Mucosa of descending colon (tissue), 3 donors: ENCODE data around the gene SLC2A4. TPM values are rescaled to one million over a fixed set of nuclear protein-coding genes. Genes with fewer than 3 reads are reported as not detected.

ENCODE experiments used
- ATAC-seq: fragments of 200-7000 bp; cut with Tn5 transposase; one replicate; pipeline ENCODE4 v1.9.1; 2020; ENCODE audit warnings: mild to moderate bottlenecking, moderate library complexity
- DNase-seq, 3 donors: peaks; one replicate each; pipeline ENCODE4 v3.0.0-alpha.2; 2020
- H3K36me3 ChIP-seq: fragments of 200-600 bp; one replicate; pipeline ENCODE4 v1.8.0; 2021; ENCODE audit warnings: low read depth, mild to moderate bottlenecking
- H3K4me1 ChIP-seq: fragments of 200-600 bp; one replicate; pipeline ENCODE4 v1.8.0; 2021; ENCODE audit warnings: low read depth, mild to moderate bottlenecking
- H3K4me3 ChIP-seq: fragments of 200-600 bp; one replicate; pipeline ENCODE4 v1.8.0; 2021; ENCODE audit warnings: mild to moderate bottlenecking
- H3K9me3 ChIP-seq: fragments of 200-600 bp; one replicate; pipeline ENCODE4 v1.8.0; 2021; ENCODE audit warnings: mild to moderate bottlenecking
- intact Hi-C, 2 donors: fragments of 100-400 bp; cut with DNase I in 1 of 2; cut with micrococcal nuclease in 1 of 2; formaldehyde crosslinking; loops; one replicate each; pipeline versions ENCODE4 v1.11.0 to v1.11.1; 2022; cut with DNase I, micrococcal nuclease
- total RNA-seq, 3 donors: library from RNA; stranded (reverse); fragmentation: NEBNext Ultra II Directional in 2 of 3; extraction: Animal tissue kit (Norgen Biotek cat#: 25700) in 2 of 3; gene quantifications; one replicate each; pipeline versions ENCODE4 v1.2.1 to v1.2.4, GENCODE V29; 2021 to 2023
- TF ChIP-seq, protein P1 (sequence below): fragments of 200-600 bp; IDR thresholded peaks from one replicate; pipeline ENCODE4 v1.8.0; 2022; ENCODE audit warnings: antibody characterized with exemption, mild to moderate bottlenecking
- donor health status: DM: no; HTN: no; CAD: no; lungs with moderate emphysema.
- donor health status: DM: no; HTN: no; CAD: no.
- donor health status: DM: no; HTN: yes; CAD: no.

The SLC2A4 gene
- total RNA-seq, 3 donors from 2014 or later = 5.3 to 78.2 (median 6.1) TPM

DNA sequence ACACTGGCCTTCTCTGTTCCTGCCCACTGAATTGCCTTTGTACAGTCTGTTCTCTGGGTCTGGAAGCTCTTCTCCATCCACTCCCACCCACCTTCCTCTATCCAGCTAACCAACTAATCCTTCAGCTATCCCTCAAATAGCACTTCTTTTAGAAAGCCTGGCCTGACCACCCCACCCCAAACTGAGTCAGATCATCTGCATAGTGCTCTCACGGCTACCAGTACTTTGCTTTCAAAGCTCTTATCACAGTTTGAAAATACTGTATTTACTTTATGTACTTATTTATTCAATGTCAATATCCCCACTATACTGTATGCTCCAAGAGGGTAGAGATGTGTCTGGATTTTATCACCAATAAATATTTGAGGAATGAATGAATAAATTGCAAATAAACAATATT is 14.7 kb upstream of the SLC2A4 start:
- DNase-seq = no peak
- no peaks in the 10 kb centered on the region for H3K36me3 ChIP-seq
- H3K4me3 ChIP-seq = no peak overlapping the region
- intact Hi-C loops = no loop called here
- H3K4me1 ChIP-seq = peaks cover 18% of the 10 kb centered on the region
- ATAC-seq = no peak
- TF ChIP-seq, protein P1, sequence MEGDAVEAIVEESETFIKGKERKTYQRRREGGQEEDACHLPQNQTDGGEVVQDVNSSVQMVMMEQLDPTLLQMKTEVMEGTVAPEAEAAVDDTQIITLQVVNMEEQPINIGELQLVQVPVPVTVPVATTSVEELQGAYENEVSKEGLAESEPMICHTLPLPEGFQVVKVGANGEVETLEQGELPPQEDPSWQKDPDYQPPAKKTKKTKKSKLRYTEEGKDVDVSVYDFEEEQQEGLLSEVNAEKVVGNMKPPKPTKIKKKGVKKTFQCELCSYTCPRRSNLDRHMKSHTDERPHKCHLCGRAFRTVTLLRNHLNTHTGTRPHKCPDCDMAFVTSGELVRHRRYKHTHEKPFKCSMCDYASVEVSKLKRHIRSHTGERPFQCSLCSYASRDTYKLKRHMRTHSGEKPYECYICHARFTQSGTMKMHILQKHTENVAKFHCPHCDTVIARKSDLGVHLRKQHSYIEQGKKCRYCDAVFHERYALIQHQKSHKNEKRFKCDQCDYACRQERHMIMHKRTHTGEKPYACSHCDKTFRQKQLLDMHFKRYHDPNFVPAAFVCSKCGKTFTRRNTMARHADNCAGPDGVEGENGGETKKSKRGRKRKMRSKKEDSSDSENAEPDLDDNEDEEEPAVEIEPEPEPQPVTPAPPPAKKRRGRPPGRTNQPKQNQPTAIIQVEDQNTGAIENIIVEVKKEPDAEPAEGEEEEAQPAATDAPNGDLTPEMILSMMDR = no peak
- H3K9me3 ChIP-seq = no peaks in the 10 kb centered on the region

DNA sequence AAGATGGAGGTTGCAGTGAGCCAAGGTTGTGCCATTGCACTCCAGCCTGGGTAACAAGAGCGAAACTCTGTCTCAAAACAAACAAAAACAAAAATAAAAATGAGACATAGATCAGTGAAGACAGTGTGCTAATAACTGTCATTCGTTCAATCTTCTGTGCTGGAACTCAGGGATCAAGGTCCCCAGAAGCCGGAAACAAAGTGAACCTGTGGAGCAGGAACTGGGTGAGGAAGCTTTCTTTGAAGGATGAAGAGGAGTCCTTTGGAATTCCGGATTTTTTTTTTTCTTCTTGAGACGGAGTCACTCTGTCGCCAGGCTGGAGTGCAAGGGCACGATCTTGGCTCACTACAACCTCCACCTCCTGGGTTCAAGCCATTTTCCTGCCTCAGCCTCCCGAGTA is 2.1 kb upstream of the SLC2A4 start:
- DNase-seq = peak in 1 of 3 donors; percentile 65
- Histone ChIP-seq H3K36me3 (no peaks in the 10 kb centered on the region), H3K4me3 (no peak overlapping the region), H3K4me1 (peaks cover 27% of the 10 kb centered on the region), H3K9me3 (no peaks in the 10 kb centered on the region)
- intact Hi-C loops = loop anchor here in 1 of 2 donors (10.0 kb wide), 1 partner anchor 65 kb away; no protein-coding TSS in a partner anchor
- ATAC-seq = peak; percentile 41
- TF ChIP-seq, protein P1 = no peak

DNA sequence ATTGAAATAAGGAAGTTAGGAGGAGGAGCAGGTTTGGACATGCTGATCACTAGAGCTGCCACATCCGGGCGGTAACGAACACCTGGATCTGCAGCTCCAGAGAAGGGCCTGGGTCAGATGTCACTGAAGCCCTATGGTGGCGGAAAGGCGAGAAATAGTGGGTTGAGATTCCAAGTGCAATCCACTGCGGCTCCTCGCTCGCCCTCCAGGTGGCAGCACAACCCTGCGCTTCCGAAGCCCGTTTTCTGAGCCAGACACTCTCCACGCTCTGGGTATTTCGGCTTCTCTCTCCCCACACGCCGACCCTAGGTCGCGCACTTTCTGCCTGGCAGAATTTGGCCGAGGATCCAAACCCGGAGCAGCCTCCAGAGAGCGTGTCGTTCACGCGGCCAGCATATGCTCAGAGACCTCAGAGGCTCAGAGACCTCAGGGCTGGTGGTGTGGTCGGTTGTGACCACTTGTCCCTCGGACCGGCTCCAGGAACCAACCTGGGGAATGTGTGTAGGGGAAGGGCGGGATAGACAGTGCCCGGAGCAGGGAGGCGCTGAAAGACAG is 922 bp upstream of the SLC2A4 start:
- TF ChIP-seq, protein P1 = peak; percentile 90
- Histone ChIP-seq H3K4me3 (peak overlapping the region; percentile 9), H3K4me1 (peaks cover 27% of the 10 kb centered on the region), H3K36me3 (no peaks in the 10 kb centered on the region), H3K9me3 (no peaks in the 10 kb centered on the region)
- intact Hi-C loops = no loop called here
- DNase-seq (peak; percentile 86 to 93 (median 88)), ATAC-seq (peak; percentile 83)

DNA sequence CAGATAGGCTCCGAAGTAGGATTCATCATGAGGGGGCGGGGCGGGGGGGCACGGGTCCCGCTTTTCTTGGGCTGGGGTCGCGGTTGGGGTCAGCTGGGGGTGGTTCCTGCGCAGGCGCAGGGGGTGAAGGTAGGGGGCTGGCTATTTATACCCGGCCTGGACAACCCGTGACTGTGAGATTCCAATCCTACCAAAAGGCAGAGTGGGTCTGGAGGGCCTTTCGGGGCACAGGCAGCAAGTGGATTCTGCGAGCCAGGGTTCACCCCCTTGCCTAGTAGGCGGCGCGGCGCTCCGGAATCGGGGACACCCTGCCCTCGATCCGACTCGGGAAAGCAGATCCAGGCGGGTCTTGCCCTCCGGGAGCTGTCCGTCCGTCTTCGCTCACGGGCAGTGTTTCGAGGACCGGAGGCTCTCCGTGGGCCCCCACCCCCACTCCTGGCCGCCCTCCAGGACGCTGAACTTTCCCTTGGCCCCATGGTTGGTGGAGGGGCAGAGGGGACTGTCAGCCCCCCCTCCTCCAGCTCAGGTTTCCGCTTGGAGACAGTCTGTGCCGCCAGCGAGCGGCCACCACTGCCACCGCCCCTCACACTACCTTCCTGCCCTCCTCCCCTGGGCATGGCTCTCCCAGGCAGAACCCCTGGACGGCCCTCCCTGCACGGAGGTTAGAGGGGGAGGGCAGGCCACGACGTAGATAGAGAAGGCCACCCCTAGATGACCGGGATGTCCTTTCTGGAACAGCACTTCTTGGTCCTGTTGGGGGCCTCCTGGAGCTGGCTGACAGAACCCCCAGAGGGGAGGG is 634 bp downstream of the SLC2A4 start:
- Histone ChIP-seq H3K36me3 (no peaks in the 10 kb centered on the region), H3K4me1 (peaks cover 27% of the 10 kb centered on the region), H3K9me3 (no peaks in the 10 kb centered on the region), H3K4me3 (no peak overlapping the region)
- DNase-seq = peak; percentile 54 to 71 (median 64)
- TF ChIP-seq, protein P1 = no peak
- no peak for ATAC-seq
- intact Hi-C loops = no loop called here

DNA sequence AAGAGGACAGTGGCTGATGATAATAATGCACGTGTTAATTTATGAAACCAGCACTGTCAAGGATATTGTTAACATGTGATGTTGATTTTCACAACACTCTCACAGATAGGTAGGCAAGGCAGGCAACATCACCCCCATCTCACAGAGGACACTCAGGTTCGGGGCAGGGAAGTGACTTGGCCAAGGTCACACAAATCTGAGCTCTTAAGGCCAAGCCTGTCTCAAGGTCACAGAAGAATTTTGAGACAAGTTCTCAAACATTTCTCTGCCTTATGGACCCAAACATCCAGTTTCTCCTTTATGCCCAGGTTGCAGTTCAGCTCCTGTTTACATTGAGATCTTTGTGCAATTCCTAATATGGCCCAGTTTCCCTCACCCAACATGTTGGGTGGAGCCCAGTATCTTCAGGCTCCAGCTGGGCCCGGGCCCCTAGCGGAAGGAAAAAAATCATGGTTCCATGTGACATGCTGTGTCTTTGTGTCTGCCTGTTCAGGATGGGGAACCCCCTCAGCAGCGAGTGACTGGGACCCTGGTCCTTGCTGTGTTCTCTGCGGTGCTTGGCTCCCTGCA is 1.3 kb downstream of the SLC2A4 start:
- intact Hi-C loops = no loop called here
- Histone ChIP-seq H3K9me3 (no peaks in the 10 kb centered on the region), H3K4me1 (peaks cover 27% of the 10 kb centered on the region), H3K4me3 (no peak overlapping the region), H3K36me3 (no peaks in the 10 kb centered on the region)
- TF ChIP-seq, protein P1 = no peak
- ATAC-seq = no peak
- DNase-seq = no peak
